HCT116 (cell line): ENCODE data around the gene ACAD8. TPM values are rescaled to one million over a fixed set of nuclear protein-coding genes. Genes with fewer than 3 reads are reported as not detected.

Experiments used
- ATAC-seq: fragments of 200-7000 bp; cut with Tn5 transposase; 2 replicates; pipeline ENCODE4 v1.9.1; 2020; ENCODE audit warnings: mild to moderate bottlenecking, moderate library complexity
- BruUV-seq: library from RNA; stranded (reverse); fragments of 400-500 nt; replicated peaks from 2 replicates; lab custom pipeline; 2021; lab: Mats Ljungman, UMichigan
- CTCF ChIA-PET: fragments of 300-600 bp; sonication (Branson Sonifier 250); formaldehyde crosslinking; loops from one replicate; lab custom pipeline; 2021; ENCODE audit warnings: antibody characterized with exemption; lab: Charles Lee
- POLR2A ChIA-PET: fragments of 300-600, 350-600 bp; sonication (Branson Sonifier 250); formaldehyde crosslinking; loops from one replicate; lab custom pipeline; 2021; ENCODE audit warnings: antibody characterized with exemption; lab: Charles Lee
- RAD21 ChIA-PET, 2 experiments: fragments of 300-600 bp; sonication (Branson Sonifier 250); formaldehyde crosslinking; loops; one replicate each; lab custom pipeline; 2023; ENCODE audit warnings: low total read pairs in 2 of 2; ENCODE audit not compliant: uncharacterized antibody in 2 of 2, unreplicated experiment in 2 of 2, low non-redundant PET in 1 of 2; lab: Charles Lee
- DNase-seq: peaks from one replicate; pipeline ENCODE4 v3.0.0-alpha.2; 2010; ENCODE audit warnings: low read depth, low spot score
- H2AFZ ChIP-seq: fragments of 200-600 bp; shearing (Covaris generic), sonication (generic); 2 replicates; pipeline ENCODE4 v1.6.1; 2017; ENCODE audit warnings: low read depth, mixed run types, mixed read lengths, antibody characterized with exemption, low read length; ENCODE audit not compliant: poor library complexity, severe bottlenecking
- H3K27ac ChIP-seq: 2 replicates; pipeline ENCODE4 v1.5.1; 2012; ENCODE audit warnings: low read depth, low read length
- H3K27me3 ChIP-seq: fragments of 200-600 bp; sonication (generic); 2 replicates; pipeline ENCODE4 v1.6.1; 2016; ENCODE audit warnings: mixed run types, low read length, mixed read lengths; ENCODE audit not compliant: insufficient read depth
- H3K36me3 ChIP-seq, 2 experiments: fragments of 200-500 bp in 1 of 2; fragments of 200-600 bp in 1 of 2; sonication (Bioruptor generic) in 1 of 2; sonication (generic) in 1 of 2; 2 replicates each; pipeline versions ENCODE4 v1.5.1 to v1.6.1; 2014 to 2016; ENCODE audit warnings: low read length in 2 of 2, inconsistent platforms in 1 of 2, mixed read lengths in 1 of 2, mixed run types in 1 of 2; ENCODE audit not compliant: insufficient read depth in 2 of 2, control insufficient read depth in 1 of 2
- H3K4me1 ChIP-seq, 2 experiments: fragments of 200-600 bp in 1 of 2; sonication (generic) in 1 of 2; 2 replicates each; pipeline versions ENCODE4 v1.5.1 to v1.6.1; 2012 to 2017; ENCODE audit warnings: low read length in 2 of 2, inconsistent platforms in 1 of 2, mild to moderate bottlenecking in 1 of 2, mixed read lengths in 1 of 2, mixed run types in 1 of 2, moderate library complexity in 1 of 2; ENCODE audit not compliant: insufficient read depth in 2 of 2, control insufficient read depth in 1 of 2
- H3K4me2 ChIP-seq: fragments of 200-600 bp; sonication (generic); 2 replicates; pipeline ENCODE4 v1.6.1; 2017; ENCODE audit warnings: mixed run types, low read length, mixed read lengths
- H3K4me3 ChIP-seq, 2 experiments: fragments of 200-600 bp in 1 of 2; sonication (generic) in 1 of 2; replicated peaks in 1 of 2; 2 replicates each; pipeline ENCODE4 v1.5.1; 2011 to 2016; ENCODE audit warnings: low read length in 2 of 2, control low read depth in 1 of 2, low read depth in 1 of 2, mild to moderate bottlenecking in 1 of 2, mixed read lengths in 1 of 2, mixed run types in 1 of 2
- H3K79me2 ChIP-seq: fragments of 200-600 bp; sonication (generic); 2 replicates; pipeline ENCODE4 v1.6.1; 2017; ENCODE audit warnings: mild to moderate bottlenecking, mixed run types, low read length, moderate library complexity, mixed read lengths; ENCODE audit not compliant: insufficient read depth
- H3K9ac ChIP-seq: fragments of 200-600 bp; sonication (generic); 2 replicates; pipeline ENCODE4 v1.6.1; 2016; ENCODE audit warnings: low read length, mixed read lengths
- H3K9me2 ChIP-seq: fragments of 200-600 bp; sonication (generic), shearing (Covaris generic); 2 replicates; pipeline ENCODE4 v1.6.1; 2017; ENCODE audit warnings: mixed run types, mild to moderate bottlenecking, moderate library complexity; ENCODE audit not compliant: insufficient read depth
- H3K9me3 ChIP-seq, 2 experiments: fragments of 200-500 bp in 1 of 2; fragments of 200-600 bp in 1 of 2; sonication (Bioruptor generic) in 1 of 2; sonication (generic) in 1 of 2; 2 replicates each; pipeline ENCODE4 v1.6.1; 2014 to 2017; ENCODE audit warnings: low read length in 2 of 2, mixed read lengths in 2 of 2, inconsistent platforms in 1 of 2, low read depth in 1 of 2, mild to moderate bottlenecking in 1 of 2, mixed run types in 1 of 2, moderate library complexity in 1 of 2; ENCODE audit not compliant: control insufficient read depth in 1 of 2, insufficient read depth in 1 of 2
- H4K20me1 ChIP-seq: fragments of 200-600 bp; sonication (generic), shearing (Covaris generic); 2 replicates; pipeline ENCODE4 v1.6.1; 2017; ENCODE audit warnings: mixed run types, mild to moderate bottlenecking, moderate library complexity; ENCODE audit not compliant: insufficient read depth
- CEBPB ChIP-seq: IDR thresholded peaks from 2 replicates; pipeline ENCODE4 v1.6.1; 2012; ENCODE audit warnings: low read depth
- ELF1 ChIP-seq: IDR thresholded peaks from 2 replicates; pipeline ENCODE4 v1.6.1; 2012; ENCODE audit warnings: low read depth, borderline replicate concordance
- FOSL1 ChIP-seq: IDR thresholded peaks from 2 replicates; pipeline ENCODE4 v1.6.1; 2012; ENCODE audit warnings: low read depth
- POLR2A ChIP-seq: IDR thresholded peaks from 2 replicates; pipeline ENCODE4 v1.7.0; 2011; ENCODE audit warnings: borderline replicate concordance; ENCODE audit not compliant: insufficient read depth, insufficient read length; ENCODE audit errors: extremely low read depth
- SP1 ChIP-seq: IDR thresholded peaks from 2 replicates; pipeline ENCODE4 v1.6.1; 2012; ENCODE audit warnings: low read depth
- ZFX ChIP-seq: fragments of 450-650 bp; IDR thresholded peaks from 2 replicates; pipeline ENCODE4 v1.6.1; 2017
- ZNF274 ChIP-seq: fragments of 200-500 bp; sonication (Bioruptor generic); IDR thresholded peaks from 2 replicates; pipeline ENCODE4 v1.6.1; 2014; ENCODE audit warnings: mild to moderate bottlenecking, low read depth, low read length, inconsistent platforms
- intact Hi-C: fragments of 100-400 bp; cut with micrococcal nuclease; formaldehyde crosslinking; loops from 2 replicates; pipeline ENCODE4 v1.10.0; 2022
- total RNA-seq: library from RNA; stranded (reverse); gene quantifications from one replicate; pipeline ENCODE4 v1.2.1, GENCODE V29; 2021; ENCODE audit not compliant: unreplicated experiment
- TF ChIP-seq, protein P1 (sequence below): IDR thresholded peaks from 2 replicates; pipeline ENCODE4 v1.6.1; 2011; ENCODE audit warnings: mild to moderate bottlenecking, low read length, moderate library complexity; ENCODE audit not compliant: insufficient replicate concordance; ENCODE audit errors: extremely low read depth

The ACAD8 gene
- total RNA-seq, 1 experiment from 2014 or later = 21.0 TPM

DNA sequence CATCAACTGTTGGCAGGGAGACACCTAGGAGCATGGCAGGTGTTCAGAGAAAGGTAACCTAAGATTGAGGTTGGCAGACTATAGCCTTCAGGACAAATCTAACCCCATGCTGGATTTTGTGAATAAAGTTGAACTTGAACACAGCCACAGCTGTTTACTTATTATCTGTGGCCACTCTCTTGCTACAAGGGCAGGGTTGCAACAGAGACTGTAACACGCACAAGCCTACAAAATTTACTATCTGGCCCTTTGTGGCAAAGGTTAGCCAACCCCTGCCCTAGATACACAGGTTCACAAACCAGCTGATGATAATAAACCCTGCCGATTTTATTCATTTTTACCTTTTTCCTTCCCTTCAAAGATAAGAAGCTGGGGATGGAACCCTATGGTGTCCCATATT lies 2.7 kb upstream of the ACAD8 start:
- DNase-seq (no peak), ATAC-seq (no peak)
- no TSS peak for BruUV-seq
- POLR2A ChIA-PET = no interaction called here
- Histone ChIP-seq H3K9ac (no peak overlapping the region), H3K36me3 (peaks cover 9 to 10% of the 10 kb centered on the region in 2 experiments; a peak in 3 of 4 replicates), H3K4me2 (no peak overlapping the region), H2AFZ (no peak overlapping the region), H4K20me1 (no peaks in the 10 kb centered on the region), H3K4me1 (peaks cover 2 to 9% of the 10 kb centered on the region in 2 experiments; a peak in 2 of 4 replicates), H3K79me2 (peaks cover 23% of the 10 kb centered on the region), H3K9me3 (no peaks in the 10 kb centered on the region), H3K27me3 (no peaks in the 10 kb centered on the region), H3K27ac (no peak overlapping the region), H3K4me3 (no peak overlapping the region), H3K9me2 (no peaks in the 10 kb centered on the region)
- TF ChIP-seq ZNF274 (no peak), ZFX (no peak), ELF1 (no peak), POLR2A (no peak), FOSL1 (no peak), SP1 (no peak), CEBPB (no peak)
- TF ChIP-seq, protein P1, sequence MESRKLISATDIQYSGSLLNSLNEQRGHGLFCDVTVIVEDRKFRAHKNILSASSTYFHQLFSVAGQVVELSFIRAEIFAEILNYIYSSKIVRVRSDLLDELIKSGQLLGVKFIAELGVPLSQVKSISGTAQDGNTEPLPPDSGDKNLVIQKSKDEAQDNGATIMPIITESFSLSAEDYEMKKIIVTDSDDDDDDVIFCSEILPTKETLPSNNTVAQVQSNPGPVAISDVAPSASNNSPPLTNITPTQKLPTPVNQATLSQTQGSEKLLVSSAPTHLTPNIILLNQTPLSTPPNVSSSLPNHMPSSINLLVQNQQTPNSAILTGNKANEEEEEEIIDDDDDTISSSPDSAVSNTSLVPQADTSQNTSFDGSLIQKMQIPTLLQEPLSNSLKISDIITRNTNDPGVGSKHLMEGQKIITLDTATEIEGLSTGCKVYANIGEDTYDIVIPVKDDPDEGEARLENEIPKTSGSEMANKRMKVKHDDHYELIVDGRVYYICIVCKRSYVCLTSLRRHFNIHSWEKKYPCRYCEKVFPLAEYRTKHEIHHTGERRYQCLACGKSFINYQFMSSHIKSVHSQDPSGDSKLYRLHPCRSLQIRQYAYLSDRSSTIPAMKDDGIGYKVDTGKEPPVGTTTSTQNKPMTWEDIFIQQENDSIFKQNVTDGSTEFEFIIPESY = no peak
- RAD21 ChIA-PET = no interaction called here
- intact Hi-C loops = loop anchor here (10.0 kb wide), 2 partner anchors 324 to 326 kb away; no protein-coding TSS in a partner anchor
- CTCF ChIA-PET = interaction anchor here (1.1 kb wide), 1 partner anchor 12 kb away, joined by 3 read pairs; no protein-coding TSS in a partner anchor
